Measurements from ENCODE around the gene NADSYN1. TPM values are rescaled to one million over a fixed set of nuclear protein-coding genes. Genes with fewer than 3 reads are reported as not detected.

The NADSYN1 gene
- total RNA-seq, result 67.8 to 71.8 TPM (median 71.0 TPM) in 3 replicates

DNA sequence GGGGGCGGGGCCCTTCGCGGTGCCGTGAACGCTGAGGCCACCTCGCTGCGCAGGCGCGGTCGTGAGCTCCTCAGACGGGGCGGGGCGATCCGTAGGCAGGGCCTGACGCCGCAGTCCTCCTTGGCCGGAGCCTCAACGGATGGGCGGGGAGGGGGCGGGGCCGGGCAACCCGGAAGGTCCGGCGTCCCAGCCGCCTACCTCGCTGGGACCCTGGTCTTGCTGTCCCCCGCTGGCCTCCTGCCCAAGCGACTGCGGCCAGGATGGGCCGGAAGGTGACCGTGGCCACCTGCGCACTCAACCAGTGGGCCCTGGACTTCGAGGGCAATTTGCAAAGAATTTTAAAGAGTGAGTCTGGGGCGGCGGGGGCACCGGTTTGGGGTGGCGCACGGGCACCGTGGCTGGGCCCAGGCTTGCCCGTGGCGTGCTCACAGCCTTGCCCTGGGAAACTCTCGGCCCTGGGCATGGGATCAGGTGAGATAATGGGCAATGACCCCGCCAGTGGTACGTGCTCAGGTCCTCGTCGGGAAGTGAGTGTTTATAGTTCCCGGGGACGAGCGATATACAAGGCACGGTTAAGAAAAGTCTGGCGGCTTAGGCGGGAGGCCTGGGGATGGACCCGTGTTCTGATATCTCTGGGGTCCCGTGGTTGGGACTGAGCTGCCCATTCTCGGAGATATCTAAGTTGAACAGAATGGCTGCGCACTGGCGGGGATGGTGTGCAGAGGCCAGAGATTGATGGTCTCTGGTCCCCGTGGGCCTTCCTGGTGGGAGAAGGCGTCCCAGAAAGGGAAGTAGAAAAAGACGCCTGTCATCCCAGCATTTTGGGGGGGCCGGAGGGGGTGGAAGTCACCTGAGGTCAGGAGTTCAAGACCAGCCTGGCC is at the start of gene NADSYN1:
Gene NADSYN1, plus strand, starts transcription at position 167 of the 881 bp plus-strand sequence. Its CDS starts 94 bp downstream, at position 261.
- Mint-ChIP-seq H3K9me3 (no peaks in the 10 kb centered on the region), H3K4me1 (peaks cover 42% of the 10 kb centered on the region), H3K4me3 (peak within 1 kb of the TSS; percentile 85), H3K27me3 (ENCODE audit: low read depth) (no peaks in the 10 kb centered on the region), H3K36me3 (peaks cover 9% of the 10 kb centered on the region), H3K27ac (peak within 1 kb of the TSS; percentile 57)
- peak; percentile 97 for DNase-seq (ENCODE audit: low spot score in 2 of 2, unreplicated experiment in 2 of 2)
- TF ChIP-seq, protein P1, sequence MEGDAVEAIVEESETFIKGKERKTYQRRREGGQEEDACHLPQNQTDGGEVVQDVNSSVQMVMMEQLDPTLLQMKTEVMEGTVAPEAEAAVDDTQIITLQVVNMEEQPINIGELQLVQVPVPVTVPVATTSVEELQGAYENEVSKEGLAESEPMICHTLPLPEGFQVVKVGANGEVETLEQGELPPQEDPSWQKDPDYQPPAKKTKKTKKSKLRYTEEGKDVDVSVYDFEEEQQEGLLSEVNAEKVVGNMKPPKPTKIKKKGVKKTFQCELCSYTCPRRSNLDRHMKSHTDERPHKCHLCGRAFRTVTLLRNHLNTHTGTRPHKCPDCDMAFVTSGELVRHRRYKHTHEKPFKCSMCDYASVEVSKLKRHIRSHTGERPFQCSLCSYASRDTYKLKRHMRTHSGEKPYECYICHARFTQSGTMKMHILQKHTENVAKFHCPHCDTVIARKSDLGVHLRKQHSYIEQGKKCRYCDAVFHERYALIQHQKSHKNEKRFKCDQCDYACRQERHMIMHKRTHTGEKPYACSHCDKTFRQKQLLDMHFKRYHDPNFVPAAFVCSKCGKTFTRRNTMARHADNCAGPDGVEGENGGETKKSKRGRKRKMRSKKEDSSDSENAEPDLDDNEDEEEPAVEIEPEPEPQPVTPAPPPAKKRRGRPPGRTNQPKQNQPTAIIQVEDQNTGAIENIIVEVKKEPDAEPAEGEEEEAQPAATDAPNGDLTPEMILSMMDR (IDR thresholded peaks at IDR 0.05; ENCODE audit: unreplicated experiment), result no peak

DNA sequence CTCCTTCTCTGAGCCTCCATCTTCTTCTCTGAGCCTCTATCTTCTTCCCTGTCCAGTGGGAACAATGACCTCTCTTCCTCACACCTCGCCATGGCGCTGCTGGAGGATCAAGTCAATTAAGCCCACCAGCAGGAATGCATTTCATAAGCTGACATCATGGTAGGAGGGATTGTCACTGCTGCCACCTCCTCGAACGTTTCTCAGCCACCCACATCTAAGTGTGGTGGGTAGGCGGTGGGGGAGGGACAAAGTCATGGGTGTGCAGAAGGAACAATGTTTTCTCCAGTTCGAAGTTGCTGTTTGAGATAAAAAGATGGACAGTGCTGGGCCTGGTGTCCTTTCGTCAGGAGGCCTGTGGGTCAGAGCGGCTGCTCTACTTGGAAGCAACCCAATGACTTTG is 48.8 kb upstream of the NADSYN1 start:
- TF ChIP-seq, protein P1 (IDR thresholded peaks at IDR 0.05; ENCODE audit: unreplicated experiment), result no peak
- peaks cover 2% of the 10 kb centered on the region for H3K4me1 Mint-ChIP-seq
- peaks cover 4% of the 10 kb centered on the region for H3K9me3 Mint-ChIP-seq
- H3K4me3 Mint-ChIP-seq, result no peak overlapping the region
- H3K27me3 Mint-ChIP-seq (ENCODE audit: low read depth), result peaks cover 12% of the 10 kb centered on the region
- no peak overlapping the region for H3K27ac Mint-ChIP-seq
- no peaks in the 10 kb centered on the region for H3K36me3 Mint-ChIP-seq
- no peak for DNase-seq (ENCODE audit: low spot score in 2 of 2, unreplicated experiment in 2 of 2)

DNA sequence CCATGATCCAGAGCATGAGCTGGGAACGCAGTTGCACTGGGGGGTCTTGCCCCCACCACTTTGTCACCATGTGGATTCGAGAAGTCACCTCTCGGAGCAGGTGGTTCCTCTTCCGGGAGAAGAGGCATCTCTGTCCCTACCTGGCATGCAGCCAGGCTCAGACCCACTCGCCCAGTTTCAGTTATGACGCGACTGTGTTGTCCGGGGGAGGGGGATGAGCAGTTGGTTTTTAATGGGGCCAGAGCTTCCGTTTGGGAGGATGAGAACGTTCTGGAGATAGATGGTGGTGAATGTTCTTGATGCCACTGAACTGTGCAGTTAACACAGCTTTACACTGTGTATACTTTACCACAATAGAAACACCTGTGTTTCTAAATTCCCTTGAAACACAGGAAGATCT is 46.3 kb upstream of the NADSYN1 start:
- Mint-ChIP-seq H3K27me3 (ENCODE audit: low read depth) (peaks cover 12% of the 10 kb centered on the region), H3K27ac (no peak overlapping the region), H3K4me1 (peaks cover 2% of the 10 kb centered on the region), H3K4me3 (no peak overlapping the region), H3K36me3 (no peaks in the 10 kb centered on the region), H3K9me3 (peaks cover 10% of the 10 kb centered on the region)
- TF ChIP-seq, protein P1 (IDR thresholded peaks at IDR 0.05; ENCODE audit: unreplicated experiment), result no peak
- no peak for DNase-seq (ENCODE audit: low spot score in 2 of 2, unreplicated experiment in 2 of 2)

DNA sequence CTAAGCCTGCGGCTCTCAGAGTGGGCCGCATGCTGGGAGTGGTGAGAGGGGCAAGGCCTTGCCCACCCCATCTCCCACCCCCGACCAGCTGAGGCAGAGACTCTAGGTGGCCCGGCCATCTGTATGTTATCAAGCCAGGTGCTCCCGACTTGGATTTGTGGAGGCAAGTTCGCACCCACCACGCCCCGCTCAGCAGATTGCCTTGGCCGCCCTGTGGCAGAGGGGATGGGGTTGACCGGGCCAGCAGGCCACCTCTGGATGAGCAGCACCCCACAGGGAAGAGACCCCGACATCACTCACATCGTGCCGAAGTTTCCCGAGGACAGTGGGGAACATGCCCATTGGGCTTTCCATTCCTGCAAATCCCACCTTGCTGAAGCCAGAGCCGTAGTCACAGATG is 45.6 kb upstream of the NADSYN1 start:
- H3K4me1 Mint-ChIP-seq, result peaks cover 2% of the 10 kb centered on the region
- peaks cover 11% of the 10 kb centered on the region for H3K27me3 Mint-ChIP-seq (ENCODE audit: low read depth)
- H3K9me3 Mint-ChIP-seq, result peaks cover 10% of the 10 kb centered on the region
- no peak for DNase-seq (ENCODE audit: low spot score in 2 of 2, unreplicated experiment in 2 of 2)
- H3K27ac Mint-ChIP-seq, result no peak overlapping the region
- no peak overlapping the region for H3K4me3 Mint-ChIP-seq
- TF ChIP-seq, protein P1 (IDR thresholded peaks at IDR 0.05; ENCODE audit: unreplicated experiment), result no peak
- H3K36me3 Mint-ChIP-seq, result no peaks in the 10 kb centered on the region

DNA sequence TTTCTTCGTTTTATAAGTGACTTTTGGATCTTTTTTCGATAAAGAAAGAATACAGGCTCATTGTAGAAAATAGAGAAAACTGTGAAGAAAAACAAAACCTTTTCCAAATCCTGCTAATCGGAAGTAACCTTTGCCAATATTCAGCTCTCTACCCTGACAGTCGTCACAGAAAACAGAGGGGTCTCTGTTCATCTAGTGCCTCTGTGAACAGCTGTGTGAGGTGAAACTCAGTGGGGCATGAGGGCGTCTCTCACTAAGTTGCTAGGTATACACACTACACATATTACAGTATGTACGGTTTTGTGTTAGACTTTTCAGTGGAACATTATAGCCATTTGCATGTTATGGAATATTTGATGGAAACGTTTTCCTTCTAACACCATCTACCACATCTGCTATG is 44.2 kb upstream of the NADSYN1 start:
- peaks cover 2% of the 10 kb centered on the region for H3K4me1 Mint-ChIP-seq
- TF ChIP-seq, protein P1 (IDR thresholded peaks at IDR 0.05; ENCODE audit: unreplicated experiment), result no peak
- H3K9me3 Mint-ChIP-seq, result peaks cover 10% of the 10 kb centered on the region
- peaks cover 12% of the 10 kb centered on the region for H3K27me3 Mint-ChIP-seq (ENCODE audit: low read depth)
- H3K4me3 Mint-ChIP-seq, result no peak overlapping the region
- H3K36me3 Mint-ChIP-seq, result no peaks in the 10 kb centered on the region
- no peak overlapping the region for H3K27ac Mint-ChIP-seq
- DNase-seq (ENCODE audit: low spot score in 2 of 2, unreplicated experiment in 2 of 2), result no peak
